ENCODE measurements around the gene FBXO44.
A peak's percentile ranks its signal among the peaks of the same experiment; 100 is the strongest.

FBXO44 gene

GRCh38 chr1:11680270-11681070, 25.8 kb downstream of the FBXO44 start:
- TF ChIP-seq POLR2A (IDR thresholded peaks at IDR 0.05; ENCODE audit: low read length) (no peak), GATA1 (IDR thresholded peaks at IDR 0.05; ENCODE audit: low read depth, low read length) (no peak)
- DNase-seq, result no peak

- peak; percentile 90 to 93 for DNase-seq
- TF ChIP-seq GATA1 (IDR thresholded peaks at IDR 0.05; ENCODE audit: low read depth, low read length), result no peak
- peak; percentile 61 for TF ChIP-seq POLR2A (IDR thresholded peaks at IDR 0.05; ENCODE audit: low read length)
These were observed 26.5 kb downstream of the FBXO44 start, which contains the start of gene MAD2L2 for GRCh38 chr1:11681071-11681771. MAD2L2 (minus strand) TSS chr1:11681148; CDS start chr1:11680601, 547 bp downstream.

GRCh38 chr1:11682287-11682771, 27.7 kb downstream of the FBXO44 start:
- TF ChIP-seq POLR2A (IDR thresholded peaks at IDR 0.05; ENCODE audit: low read length), result no peak
- no peak for DNase-seq

GRCh38 chr1:11682799-11683198, 28.1 kb downstream of the FBXO44 start:
- TF ChIP-seq GATA1 (IDR thresholded peaks at IDR 0.05; ENCODE audit: low read depth, low read length), result no peak
- TF ChIP-seq POLR2A (IDR thresholded peaks at IDR 0.05; ENCODE audit: low read length), result no peak
- no peak for DNase-seq

GRCh38 chr1:11684070-11684469, 29.4 kb downstream of the FBXO44 start:
- TF ChIP-seq GATA1 (IDR thresholded peaks at IDR 0.05; ENCODE audit: low read depth, low read length) (no peak), POLR2A (IDR thresholded peaks at IDR 0.05; ENCODE audit: low read length) (no peak)
- no peak for DNase-seq

GRCh38 chr1:11685210-11685752, 30.6 kb downstream of the FBXO44 start:
- TF ChIP-seq POLR2A (IDR thresholded peaks at IDR 0.05; ENCODE audit: low read length) (no peak), GATA1 (IDR thresholded peaks at IDR 0.05; ENCODE audit: low read depth, low read length) (no peak)
- no peak for DNase-seq

- no peak for DNase-seq
- TF ChIP-seq POLR2A (IDR thresholded peaks at IDR 0.05; ENCODE audit: low read length), result no peak
- no peak for TF ChIP-seq GATA1 (IDR thresholded peaks at IDR 0.05; ENCODE audit: low read depth, low read length)
These were observed 33.8 kb downstream of the FBXO44 start for GRCh38 chr1:11688506-11688905.

GRCh38 chr1:11690397-11691301, 36.0 kb downstream of the FBXO44 start:
- TF ChIP-seq GATA1 (IDR thresholded peaks at IDR 0.05; ENCODE audit: low read depth, low read length), result no peak
- TF ChIP-seq POLR2A (IDR thresholded peaks at IDR 0.05; ENCODE audit: low read length), result no peak
- no peak for DNase-seq

GRCh38 chr1:11691302-11691914, 36.7 kb downstream of the FBXO44 start, which contains the start of gene DRAXIN:
DRAXIN (plus strand) TSS chr1:11691710; CDS start chr1:11706259, 14,549 bp downstream.
- TF ChIP-seq GATA1 (IDR thresholded peaks at IDR 0.05; ENCODE audit: low read depth, low read length) (no peak), POLR2A (IDR thresholded peaks at IDR 0.05; ENCODE audit: low read length) (no peak)
- no peak for DNase-seq

GRCh38 chr1:11691928-11692711, 37.4 kb downstream of the FBXO44 start:
- TF ChIP-seq GATA1 (IDR thresholded peaks at IDR 0.05; ENCODE audit: low read depth, low read length), result no peak
- TF ChIP-seq POLR2A (IDR thresholded peaks at IDR 0.05; ENCODE audit: low read length), result no peak
- no peak for DNase-seq

- no peak for TF ChIP-seq POLR2A (IDR thresholded peaks at IDR 0.05; ENCODE audit: low read length)
- TF ChIP-seq GATA1 (IDR thresholded peaks at IDR 0.05; ENCODE audit: low read depth, low read length), result no peak
- DNase-seq, result peak in 1 of 2 experiments; percentile 26
These were observed 38.4 kb downstream of the FBXO44 start for GRCh38 chr1:11693024-11693590.

GRCh38 chr1:11693917-11694316, 39.2 kb downstream of the FBXO44 start:
- TF ChIP-seq POLR2A (IDR thresholded peaks at IDR 0.05; ENCODE audit: low read length) (no peak), GATA1 (IDR thresholded peaks at IDR 0.05; ENCODE audit: low read depth, low read length) (no peak)
- no peak for DNase-seq
